Stimulated activated CD8-positive, alpha-beta memory T cell treated with anti-CD3 and anti-CD28 coated beads, Interleukin-12 subunit alpha, Interleukin-12 subunit beta, amount 100 ng/mL, for 24 hours (primary cell): ENCODE data around the gene CCNF.

ENCODE experiments used
- DNase-seq: peaks from one replicate; pipeline ENCODE4 v3.0.0-alpha.2; 2020; ENCODE audit errors: extremely low read depth

Gene CCNF

DNA sequence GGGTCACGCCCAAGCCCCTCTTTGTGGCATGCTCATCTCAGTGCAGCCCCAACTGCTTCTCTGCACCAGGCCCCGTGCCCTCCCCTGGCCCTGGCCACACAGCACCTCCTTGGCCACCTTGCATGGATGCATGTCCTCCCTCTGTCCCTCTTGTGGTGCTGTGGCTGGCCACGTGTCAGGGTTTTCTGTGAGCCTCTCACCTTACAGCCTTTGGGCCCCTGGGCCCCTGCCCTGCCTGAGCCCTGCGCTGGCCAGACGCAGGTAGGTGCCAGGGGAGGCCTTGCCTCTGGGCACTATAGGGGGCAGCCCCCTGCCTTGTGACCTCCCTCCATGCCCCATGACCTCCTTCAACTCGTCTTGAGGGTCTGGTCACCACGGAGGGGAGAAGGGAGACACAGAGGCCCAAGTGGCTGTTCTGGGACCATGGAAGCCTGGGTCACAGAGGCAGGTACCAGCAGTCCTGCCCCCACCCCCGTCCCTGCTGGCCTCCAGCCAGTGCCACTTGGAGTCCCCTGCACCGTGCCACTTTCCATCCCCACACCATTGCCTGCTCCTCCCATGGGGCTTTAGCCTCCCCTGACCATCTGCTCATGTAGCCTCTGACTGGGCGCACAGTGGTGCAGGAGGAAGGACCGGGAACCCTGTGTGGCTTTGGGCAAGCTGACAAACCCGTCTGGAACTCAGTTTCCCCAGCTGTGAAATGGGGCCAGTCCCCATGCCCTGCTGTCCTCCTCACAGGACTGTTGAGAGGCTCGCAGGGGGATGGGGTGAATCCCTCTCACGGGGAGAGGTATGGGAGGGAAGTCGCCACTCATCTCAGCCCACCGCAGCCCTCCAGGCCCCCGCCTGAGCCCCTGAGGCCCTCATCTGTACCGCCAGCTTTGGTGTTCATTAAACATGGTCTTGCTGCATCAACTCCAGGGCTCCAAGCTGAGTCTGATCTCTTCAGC lies 73.0 kb downstream of the CCNF start:
- DNase-seq = no peak

DNA sequence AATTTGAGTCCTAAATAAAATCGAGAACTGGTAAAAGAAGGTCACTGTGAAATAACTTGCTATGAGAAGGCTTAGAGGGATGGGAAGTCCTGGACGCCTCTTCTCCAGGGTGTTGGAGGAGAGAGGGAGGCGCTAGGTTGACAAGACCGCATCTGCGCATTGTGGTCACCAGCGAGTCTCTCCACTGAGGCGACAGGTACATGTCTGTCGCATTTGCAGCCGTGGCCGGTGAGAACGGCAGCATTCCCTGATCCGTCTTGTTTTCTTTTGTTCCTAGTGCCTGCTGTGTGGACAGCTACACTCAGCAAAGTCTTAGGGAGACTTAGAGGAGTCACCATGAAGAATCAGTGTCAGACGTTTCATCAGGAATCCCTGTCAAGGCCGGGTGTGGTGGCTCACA lies 76.4 kb downstream of the CCNF start:
- DNase-seq = no peak

DNA sequence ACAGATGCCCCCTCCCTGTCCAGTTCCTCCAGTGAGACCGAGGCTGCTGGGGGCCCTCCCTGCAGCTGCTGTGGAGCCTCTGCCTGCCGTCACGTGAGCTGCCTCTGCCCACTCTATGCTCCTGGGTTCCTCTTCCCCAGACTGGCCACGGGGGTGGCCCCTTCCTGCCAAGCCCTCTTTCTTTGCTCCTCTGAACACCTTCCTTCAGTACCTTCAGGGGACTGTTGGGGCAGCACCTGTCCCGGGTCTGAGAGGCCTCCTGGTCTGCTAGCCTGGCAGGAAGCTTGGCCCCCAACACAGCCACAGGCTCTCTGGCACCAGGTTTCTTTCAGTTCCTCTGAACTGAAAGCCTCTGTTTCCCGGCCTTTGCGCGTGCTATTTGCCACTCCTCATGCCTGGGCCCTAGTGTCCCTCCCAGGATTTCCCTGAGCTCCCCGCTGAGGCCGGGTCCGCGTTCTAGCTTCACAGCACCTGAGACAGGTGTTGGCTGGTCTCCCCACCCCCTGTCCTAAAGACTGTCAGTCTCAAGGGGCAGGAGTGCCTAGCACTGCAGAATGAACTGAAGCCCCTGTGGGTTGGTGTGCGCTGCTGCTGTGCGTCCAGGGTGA lies 77.9 kb downstream of the CCNF start:
- DNase-seq = no peak

DNA sequence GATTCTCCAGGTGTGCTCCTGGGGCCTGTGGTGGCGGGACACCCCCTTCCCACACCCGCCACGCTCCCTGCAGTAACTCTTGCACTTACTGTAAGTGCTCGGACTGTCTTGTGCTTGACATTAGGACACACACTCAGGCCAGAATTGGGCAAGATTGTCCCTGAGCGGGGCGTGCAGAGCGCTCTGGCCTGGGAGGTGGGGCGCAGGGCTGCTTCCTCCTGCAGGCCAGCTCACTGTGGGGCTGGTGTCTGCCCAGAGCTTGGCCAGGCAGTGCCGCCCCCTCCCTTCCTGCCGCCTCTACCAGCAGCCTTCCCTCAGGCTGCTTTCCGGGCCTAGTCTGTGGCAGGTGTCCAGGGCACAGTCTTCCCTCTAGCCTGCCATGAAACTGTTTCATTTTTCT lies 78.4 kb downstream of the CCNF start:
- DNase-seq = no peak
